ELR (cell line): Measurements from ENCODE around the gene AKAP10.
"Not testable (repeated sequence)": the region's sequence is repeated elsewhere in the genome, so short reads cannot be mapped to it uniquely, and the experiment has no call there.

ENCODE experiments used
- DNase-seq: peaks from one replicate; pipeline ENCODE4 v3.0.0-alpha.2; 2015; ENCODE audit warnings: low read depth

Gene AKAP10

DNA sequence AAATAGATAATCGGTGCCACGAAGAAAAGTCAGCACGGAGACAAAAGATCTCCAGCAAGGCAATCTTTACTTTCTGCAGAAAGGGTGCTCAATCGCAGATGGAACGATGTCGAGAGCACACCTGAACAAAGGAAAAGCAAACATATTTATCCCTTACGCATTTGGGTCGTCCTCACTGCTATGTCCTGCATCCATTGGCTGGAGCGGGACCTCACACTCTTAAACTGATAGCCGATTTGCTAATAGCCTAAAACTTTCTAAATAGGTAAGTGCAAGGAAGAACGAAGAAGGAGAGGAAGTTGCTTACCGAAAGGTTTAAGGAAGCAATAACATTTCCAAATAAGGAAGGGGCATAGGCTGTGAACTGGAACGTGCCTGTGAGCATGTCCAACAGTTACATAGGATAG lies 1.2 kb upstream of the AKAP10 start:
- no peak for DNase-seq

DNA sequence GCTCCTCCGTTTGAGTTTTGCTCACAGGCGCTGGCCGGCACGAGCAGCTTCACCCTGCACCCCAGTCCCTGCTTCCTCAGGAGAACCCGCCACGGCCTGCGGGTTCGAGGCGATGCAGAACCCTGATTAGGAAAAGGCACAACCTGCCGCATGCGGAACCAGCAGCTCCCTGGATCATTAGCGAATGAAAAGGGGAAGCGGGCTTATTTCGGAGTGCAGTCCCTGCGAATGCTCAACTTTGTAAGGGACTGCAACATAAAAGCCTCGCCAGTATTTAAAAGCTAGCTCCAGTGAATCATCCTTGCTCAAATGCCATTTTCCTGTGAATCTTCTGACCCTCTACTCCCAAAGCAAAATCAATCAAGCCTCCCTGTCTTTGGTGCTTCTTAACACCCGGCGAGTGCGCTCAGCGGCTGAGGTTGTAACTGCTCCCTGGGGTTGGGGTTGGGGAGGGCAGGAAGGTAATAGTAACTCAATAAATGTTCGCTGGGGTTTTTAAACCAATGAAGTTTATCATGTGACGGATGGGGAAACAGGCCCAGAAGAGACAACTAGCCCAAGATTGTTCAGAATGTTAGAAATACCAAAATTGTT lies 678 bp upstream of the AKAP10 start:
- peak; percentile 14 for DNase-seq

DNA sequence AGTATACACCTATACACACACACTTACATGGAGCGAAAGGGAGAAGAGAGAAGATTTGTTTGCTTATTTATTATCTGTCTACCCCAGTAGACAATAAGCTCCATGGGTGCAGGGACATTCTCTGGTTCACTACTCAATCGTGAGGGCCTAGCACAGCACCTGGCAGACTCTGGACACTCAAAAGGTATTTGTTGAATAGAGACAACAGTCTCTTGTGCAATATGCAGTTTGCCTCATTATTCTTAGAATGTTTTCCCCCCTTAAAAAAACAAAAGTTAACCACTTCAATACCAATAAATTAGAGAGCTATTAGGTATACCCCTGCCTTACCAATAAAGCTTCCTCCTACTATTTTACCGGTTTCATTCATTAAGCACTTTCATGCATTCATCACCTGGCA lies 2.0 kb downstream of the AKAP10 start:
- DNase-seq: no peak

DNA sequence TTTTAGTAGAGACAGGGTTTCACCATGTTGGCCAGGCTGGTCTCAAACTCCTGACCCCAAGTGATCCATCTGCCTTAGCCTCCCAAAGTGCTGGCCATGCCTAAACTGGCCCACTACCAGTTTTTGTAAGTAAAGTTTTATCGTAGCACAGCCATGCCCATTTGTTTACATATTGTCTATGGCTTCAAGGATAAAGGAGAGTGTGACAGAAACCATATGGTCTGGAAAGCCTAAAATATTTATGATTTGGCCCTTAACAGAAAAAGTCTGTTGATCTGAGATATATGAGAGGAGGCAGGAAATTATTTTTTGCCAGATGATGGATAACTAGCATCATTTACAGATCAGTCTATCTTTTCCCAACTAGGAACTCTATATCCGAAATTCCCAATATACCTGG lies 4.5 kb downstream of the AKAP10 start:
- no peak for DNase-seq

DNA sequence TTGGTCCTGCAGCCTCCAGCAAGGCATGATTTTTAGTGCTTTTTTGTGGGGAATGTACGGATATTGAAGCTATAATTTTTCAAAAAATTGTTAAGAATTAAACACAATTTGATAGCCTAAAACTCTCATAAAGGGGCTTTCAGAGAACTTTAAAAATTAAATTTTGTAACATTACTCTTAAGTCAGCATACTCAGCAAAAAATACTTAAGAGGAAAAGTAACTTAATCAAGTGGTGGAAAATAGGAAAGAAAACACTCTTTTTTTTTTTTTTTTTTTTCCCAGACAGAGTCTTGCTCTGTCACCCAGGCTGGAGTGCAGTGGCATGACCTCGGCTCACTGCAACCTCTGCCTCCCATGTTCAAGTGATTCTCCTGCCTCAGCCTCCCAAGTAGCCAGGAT lies 14.7 kb downstream of the AKAP10 start:
- not testable (repeated sequence) for DNase-seq

DNA sequence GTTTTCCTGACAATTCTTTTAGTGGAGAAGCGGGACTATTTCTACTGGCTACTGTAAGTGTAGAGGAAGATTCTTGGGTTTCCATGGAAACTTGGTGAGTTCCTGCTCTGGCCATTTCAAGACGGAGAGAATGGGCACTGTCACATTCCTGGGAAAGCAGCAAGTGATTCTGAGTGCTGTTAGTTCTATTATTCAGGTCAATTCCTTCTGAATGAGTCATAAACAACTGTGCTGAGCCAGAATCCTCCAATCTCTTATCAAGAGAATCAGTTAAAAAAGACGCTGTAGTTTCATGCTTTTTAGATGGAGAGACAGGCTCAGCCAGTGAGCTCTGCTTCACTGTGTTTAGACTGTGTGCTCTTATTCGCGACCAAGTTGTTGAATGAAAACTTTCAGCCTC lies 19.6 kb downstream of the AKAP10 start:
- peak; percentile 97 for DNase-seq

DNA sequence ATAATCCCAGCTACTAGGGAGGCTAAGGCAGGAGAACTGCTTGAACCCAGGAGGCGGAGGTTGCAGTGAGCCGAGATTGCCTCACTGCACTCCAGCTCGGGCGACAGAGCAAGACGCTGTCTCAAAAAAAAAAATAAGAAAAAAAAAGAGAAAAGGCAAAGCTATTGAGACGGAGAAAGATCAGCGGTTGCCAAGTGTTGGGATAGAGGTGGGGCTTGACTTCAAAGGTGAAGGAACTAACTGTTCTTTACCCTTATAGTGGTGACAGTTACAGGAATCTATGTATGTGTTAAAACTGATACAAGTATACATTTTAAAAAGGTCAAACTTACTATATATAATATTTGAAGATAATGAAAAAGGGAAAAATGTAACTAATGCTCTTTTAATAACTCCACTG lies 22.5 kb downstream of the AKAP10 start:
- DNase-seq: no peak

DNA sequence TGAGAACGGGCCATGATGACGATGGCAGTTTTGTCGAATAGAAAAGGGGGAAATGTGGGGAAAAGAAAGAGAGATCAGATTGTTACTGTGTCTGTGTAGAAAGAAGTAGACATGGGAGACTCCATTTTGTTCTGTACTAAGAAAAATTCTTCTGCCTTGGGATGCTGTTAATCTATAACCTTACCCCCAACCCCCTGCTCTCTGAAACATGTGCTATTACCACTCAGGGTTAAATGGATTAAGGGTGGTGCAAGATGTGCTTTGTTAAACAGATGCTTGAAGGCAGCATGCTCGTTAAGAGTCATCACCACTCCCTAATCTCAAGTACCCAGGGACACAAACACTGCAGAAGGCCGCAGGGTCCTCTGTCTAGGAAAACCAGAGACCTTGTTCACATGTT lies 26.2 kb downstream of the AKAP10 start:
- not testable (repeated sequence) for DNase-seq

DNA sequence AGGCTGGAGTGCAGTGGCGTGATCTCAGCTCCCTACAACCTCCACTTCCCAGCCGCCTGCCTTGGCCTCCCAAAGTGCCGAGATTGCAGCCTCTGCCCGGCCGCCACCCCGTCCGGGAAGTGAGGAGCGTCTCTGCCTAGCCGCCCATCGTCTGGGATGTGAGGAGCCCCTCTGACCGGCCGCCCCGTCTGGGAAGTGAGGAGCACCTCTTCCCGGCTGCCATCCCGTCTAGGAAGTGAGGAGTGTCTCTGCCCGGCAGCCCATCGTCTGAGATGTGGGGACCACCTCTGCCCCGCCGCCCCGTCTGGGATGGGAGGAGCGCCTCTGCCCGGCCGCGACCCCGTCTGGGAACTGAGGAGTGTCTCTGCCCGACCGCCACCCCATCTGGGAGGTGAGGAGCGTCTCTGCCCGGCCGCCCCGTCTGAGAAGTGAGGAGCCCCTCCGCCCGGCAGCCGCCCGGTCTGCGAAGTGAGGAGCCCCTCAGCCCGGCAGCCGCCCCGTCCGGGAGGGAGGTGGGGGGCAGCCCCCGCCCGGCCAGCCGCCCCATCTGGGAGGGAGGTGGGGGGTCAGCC lies 26.9 kb downstream of the AKAP10 start:
- not testable (repeated sequence) for DNase-seq

DNA sequence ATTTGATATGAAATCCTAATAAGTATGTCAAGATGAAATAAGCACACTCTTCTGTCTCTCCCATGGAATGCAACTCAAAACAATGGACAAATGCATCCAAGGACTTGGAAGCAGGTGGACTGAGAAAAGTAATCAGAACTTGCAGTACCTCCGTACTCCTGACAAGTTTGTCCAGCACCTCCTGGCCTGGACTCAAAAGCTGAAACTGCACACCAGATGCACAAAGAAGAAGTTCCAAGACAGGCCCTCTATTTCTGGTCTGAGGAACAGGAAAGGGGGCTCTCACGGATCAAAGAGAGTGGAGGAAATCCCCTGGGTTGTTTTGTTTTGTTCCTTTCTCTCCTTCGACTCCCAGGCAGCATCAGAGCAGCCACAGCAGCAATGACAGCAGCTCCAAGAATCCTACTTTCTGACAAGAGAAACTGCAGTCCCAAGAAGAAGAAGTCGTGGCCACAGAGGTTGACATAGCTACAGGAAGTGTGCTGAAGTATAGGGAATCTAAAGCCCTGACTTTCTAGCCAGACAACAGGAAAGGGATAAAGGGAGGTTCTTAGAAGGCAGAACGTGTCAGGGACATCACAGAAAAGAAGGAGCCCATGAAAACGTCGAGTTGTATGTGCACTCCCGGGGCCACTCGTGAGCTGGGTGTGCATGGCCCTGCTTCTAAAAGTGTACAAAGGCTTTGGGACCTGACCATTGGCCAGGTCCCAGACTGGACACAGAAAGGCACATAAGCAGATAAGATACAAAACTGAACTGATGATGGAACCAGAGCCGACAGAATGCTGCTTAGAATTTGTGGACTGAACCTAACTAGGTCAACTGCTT lies 29.3 kb downstream of the AKAP10 start:
- DNase-seq: no peak

DNA sequence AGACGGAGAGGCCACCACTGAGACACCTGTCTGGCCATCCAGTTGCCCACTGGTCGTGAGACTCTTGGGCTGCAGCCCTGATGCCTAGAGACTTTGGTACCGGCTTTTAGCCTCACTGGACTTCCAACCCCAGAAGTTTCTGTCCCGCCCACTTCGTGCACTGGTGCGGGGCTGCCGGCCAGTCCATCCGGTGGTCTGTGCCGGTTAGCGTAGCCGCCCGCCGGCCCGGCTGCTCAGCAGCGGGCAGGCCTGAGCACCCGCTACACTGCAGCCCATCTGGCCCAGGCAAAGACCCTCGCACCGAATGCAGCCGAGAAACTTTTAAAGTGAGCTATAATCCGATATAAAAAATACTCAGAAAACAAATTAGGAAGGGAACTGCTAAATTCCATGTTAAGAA lies 30.7 kb downstream of the AKAP10 start:
- no peak for DNase-seq

DNA sequence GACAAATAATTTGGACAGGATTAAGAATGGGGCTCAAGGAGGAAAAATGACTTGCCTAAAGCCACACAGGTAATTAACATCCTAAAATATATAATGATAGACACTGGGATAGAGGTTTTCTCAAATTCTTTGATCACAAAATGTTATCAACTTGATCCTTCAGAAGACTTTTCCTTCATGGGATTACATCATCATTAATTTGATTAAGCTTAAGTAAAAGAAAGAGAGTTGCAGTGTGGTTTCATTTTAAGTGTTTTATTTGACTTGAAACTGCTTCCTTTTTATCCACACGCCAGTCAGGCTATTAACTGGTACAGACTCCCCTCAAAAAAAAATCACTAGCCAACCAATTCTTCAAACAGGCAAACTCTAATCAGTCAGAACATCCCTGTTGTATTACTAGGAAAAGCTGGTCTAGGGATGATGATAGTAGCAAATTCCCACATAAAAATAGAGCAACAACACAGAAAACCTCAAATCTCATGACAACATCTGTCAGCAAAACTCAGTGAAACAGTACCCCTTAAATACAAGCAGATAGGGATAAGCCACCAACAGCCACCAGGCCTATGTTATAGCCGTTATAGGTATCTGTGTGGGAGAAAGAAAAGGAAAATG lies 32.5 kb downstream of the AKAP10 start:
- no peak for DNase-seq

DNA sequence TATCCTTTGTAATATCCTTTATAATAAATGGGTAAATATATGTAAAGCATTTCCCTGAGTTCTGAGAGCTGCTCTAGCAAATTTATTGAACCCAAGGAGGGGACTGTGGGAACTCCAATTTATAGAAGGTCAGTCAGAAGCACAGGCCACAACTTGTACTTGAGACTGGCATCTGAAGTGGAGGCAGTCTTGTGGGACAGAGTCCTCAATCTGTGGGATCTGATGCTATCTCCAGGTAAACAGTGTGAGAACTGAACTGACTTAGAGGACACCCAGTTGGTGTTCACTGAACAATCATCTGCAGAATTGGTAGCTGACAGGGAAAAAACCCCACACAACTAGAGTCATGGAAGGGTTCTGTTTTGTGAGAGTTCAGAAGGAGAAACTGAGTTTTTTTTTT lies 34.0 kb downstream of the AKAP10 start:
- DNase-seq: no peak

DNA sequence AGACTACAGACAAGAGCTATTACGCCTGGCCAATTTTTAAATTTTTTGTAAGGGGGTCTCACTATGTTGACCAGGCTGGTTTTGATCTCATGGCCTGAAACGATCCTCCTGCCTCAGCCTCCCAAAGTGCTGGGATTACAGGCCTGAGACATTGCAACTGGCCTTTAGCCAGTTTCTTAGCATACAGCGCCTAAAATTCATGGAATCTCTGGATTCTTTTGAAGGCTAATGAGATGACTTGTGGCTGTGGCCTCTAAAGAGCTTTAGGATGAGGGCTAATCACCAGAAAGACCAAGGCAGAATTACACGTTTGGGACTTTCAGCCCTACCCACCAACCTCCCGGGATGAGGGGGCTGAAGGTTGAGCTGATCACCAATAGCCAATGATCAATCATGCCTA lies 34.6 kb downstream of the AKAP10 start:
- DNase-seq: peak; percentile 28

DNA sequence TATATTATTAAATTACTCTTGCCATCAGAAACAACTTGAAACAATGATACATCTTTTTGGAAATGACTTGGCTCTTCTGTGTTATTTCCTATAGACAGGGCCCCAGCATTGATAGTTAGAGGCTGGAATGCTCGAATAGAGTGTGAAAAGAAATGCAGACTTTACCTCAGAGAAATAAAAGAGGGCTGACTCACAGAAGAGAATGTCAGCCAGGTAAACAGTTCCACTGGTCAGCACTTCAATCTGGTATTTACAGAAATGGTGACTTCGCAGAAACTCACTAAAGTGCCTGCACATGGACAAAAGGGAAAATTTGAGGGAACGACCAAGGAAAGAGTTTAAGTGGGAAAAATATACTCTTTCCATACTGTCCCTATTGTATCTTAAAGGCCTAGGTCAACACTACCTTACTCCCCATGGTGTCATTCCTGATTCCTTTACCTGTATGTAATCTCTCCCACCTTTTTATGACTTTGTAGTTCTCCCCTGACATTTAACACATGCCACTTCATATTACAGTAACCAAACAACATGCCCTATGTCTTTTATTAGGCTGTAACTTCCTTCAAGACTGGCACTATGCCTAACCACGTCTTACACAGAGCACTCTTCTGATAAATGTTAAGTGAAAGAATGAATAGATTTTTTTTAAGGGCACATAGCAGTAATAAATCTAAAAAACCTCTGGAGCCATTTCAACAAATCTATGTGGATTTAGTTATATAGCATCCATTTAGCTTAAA lies 36.7 kb downstream of the AKAP10 start:
- DNase-seq: peak; percentile 47

DNA sequence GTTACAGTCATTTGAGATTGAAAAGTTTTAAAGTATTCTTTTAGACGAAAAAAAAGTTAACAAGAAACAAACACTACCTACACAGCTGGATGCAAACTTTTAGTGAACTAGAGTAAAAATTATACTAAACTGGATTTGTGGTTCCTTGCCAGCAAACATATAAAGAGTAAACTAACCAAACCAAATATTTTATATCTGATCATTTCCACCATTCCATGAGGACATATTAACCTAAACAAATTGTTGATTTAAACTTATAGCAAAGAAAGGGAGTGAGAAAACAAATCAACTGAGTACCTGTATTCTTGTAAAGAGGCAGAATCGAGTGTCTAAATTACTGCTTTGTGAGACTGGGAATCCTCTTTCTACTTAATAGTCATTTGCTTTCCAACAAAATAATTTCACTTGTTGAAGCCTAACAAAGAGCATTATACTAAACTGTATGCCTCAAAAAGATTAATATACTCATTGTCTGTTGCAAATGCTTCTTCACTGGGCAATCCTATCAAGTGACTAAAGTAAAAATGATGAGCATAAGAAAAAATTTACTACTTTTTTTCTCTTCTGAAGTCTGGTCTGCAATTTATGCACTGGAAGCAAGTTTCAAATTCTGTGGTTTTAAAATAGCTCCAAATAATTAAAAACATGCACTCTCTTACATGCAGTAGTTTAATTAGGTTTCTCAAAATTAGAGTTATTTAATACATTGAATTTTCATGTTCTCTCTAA lies 37.5 kb downstream of the AKAP10 start:
- DNase-seq: no peak

DNA sequence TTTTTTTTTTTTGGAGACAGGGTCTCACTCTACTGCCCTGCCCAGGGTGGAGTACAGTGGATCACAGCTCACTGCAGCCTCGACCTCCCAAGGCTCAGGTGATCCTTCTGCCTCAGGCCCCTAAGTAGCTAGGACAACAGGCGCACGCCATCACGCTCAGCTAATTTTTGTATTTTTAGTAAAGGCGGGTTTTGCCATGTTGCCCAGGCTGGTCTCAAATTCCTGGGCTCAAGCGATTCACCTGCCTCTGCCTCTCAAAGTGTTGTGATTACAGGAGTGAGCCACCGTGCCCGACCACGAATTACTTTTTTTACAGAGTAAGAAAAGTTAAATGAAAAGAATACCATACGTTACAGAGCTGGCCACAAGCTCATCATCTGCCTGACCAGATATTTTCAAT lies 38.9 kb downstream of the AKAP10 start:
- no peak for DNase-seq

DNA sequence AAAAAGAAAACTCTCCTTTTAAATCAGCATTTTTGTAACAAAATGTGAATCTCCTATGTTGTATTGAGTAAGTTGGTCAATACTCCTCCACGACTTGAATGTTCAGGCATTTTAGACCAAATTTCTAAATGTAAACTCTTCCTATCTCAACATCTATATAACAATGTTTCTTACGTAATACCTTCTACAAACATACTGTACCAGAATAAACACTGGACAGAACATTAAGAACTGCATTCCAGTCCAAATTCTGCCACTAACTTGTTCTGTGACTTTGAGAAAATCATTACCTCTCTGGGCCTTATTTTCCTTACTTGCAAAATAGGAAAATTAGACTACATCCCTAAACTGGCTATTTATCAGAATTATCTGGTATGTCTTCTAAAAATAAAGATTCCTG lies 40.1 kb downstream of the AKAP10 start:
- no peak for DNase-seq

DNA sequence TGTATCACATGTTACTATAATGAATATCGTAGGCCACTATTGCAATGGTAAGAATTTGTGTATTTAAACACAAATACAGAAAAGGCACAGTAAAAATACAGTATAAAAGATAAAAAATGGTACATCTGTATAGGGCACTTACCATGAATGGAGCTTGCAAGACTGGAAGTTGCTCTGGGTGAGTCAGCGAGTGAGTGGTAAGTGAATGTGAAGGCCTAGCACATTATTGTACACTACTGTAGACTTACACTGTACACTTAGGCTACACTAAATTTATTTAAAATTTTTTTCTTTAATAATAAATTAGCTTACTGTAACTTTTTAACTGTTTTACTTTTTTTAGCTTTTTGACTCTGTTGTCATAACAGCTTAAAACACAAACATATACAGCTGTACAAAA lies 42.5 kb downstream of the AKAP10 start:
- peak; percentile 62 for DNase-seq

DNA sequence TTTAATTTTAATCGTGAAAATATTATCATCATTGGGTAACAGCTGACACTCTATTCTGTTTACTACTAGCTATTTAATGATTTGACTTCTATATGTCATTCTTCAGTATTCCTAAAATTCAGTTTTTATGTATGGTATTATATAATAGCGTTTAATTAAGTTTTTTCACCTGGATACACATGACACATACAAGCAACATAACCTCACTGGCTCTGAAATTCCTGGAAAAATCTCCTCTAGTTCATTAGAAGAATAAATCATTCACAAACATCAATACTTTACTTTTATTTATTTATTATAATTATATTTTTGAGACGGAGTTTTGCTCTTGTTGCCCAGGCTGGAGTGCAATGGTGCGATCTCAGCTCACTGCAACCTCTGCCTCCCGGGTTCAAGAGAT lies 44.0 kb downstream of the AKAP10 start:
- DNase-seq: no peak

DNA sequence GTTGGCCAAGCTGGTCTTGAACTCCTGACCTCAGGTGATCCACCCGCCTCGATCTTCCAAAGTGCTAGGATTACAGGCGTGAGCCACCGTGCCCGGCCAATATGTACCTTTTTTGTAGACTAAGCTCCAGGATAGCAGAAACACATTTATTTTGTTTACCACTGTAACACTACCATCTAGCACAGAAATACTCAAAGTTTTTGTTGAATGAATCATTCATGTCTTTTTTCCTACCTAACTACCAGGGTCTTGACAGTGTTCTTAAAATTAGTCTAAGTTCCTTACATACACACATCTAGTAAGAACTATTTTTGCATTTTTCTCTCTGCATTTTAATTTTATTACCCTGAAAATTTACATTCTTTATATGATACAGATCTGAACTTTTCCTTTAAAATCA lies 44.4 kb downstream of the AKAP10 start:
- DNase-seq: peak; percentile 36

DNA sequence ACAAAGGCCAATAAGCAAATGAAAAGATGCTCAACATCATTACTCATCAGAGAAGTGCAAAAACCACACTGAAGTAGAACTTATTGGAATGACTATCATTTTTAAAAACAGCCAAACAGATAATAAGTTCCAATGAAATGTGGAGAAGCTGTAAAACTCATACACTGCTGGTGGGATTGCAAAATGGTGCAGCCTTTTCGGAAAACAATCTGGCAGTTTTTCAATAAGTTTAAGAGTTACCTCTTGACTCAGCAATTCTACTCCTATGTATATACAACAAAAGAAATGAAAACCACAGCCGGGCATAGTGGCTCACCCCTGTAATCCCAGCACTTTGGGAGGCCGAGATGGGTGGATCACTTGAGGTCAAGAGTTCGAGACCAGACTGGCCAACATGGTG lies 49.3 kb downstream of the AKAP10 start:
- no peak for DNase-seq
